ENCODE measurements around the gene RALGAPA2.

The RALGAPA2 gene

GRCh38 chr20:20712474-20713243 is at the start of gene RALGAPA2:
Gene RALGAPA2, minus strand, starts transcription at chr20:20712644. Its CDS starts 164 bp downstream, at chr20:20712480.
- peak; percentile 91 to 93 for DNase-seq (ENCODE audit: low read depth in 2 of 2, low spot score in 1 of 2)

GRCh38 chr20:20761301-20761700 is 48.9 kb upstream of the RALGAPA2 start:
- no peak for DNase-seq (ENCODE audit: low read depth in 2 of 2, low spot score in 1 of 2)

GRCh38 chr20:20759132-20759531 is 46.7 kb upstream of the RALGAPA2 start:
- no peak for DNase-seq (ENCODE audit: low read depth in 2 of 2, low spot score in 1 of 2)

GRCh38 chr20:20755674-20756319 is 43.4 kb upstream of the RALGAPA2 start:
- DNase-seq (ENCODE audit: low read depth in 2 of 2, low spot score in 1 of 2), result no peak

GRCh38 chr20:20755231-20755630 is 42.8 kb upstream of the RALGAPA2 start:
- no peak for DNase-seq (ENCODE audit: low read depth in 2 of 2, low spot score in 1 of 2)

GRCh38 chr20:20754714-20755113 is 42.3 kb upstream of the RALGAPA2 start:
- DNase-seq (ENCODE audit: low read depth in 2 of 2, low spot score in 1 of 2), result no peak

- DNase-seq (ENCODE audit: low read depth in 2 of 2, low spot score in 1 of 2), result no peak
These were observed 40.3 kb upstream of the RALGAPA2 start for GRCh38 chr20:20752712-20753111.

- no peak for DNase-seq (ENCODE audit: low read depth in 2 of 2, low spot score in 1 of 2)
These were observed 34.9 kb upstream of the RALGAPA2 start for GRCh38 chr20:20747298-20747697.

GRCh38 chr20:20744170-20744725 is 31.8 kb upstream of the RALGAPA2 start:
- no peak for DNase-seq (ENCODE audit: low read depth in 2 of 2, low spot score in 1 of 2)

GRCh38 chr20:20743511-20744169 is 31.2 kb upstream of the RALGAPA2 start:
- DNase-seq (ENCODE audit: low read depth in 2 of 2, low spot score in 1 of 2), result no peak

GRCh38 chr20:20741087-20742045 is 28.9 kb upstream of the RALGAPA2 start:
- no peak for DNase-seq (ENCODE audit: low read depth in 2 of 2, low spot score in 1 of 2)

- no peak for DNase-seq (ENCODE audit: low read depth in 2 of 2, low spot score in 1 of 2)
These were observed 28.1 kb upstream of the RALGAPA2 start for GRCh38 chr20:20740541-20740940.

- no peak for DNase-seq (ENCODE audit: low read depth in 2 of 2, low spot score in 1 of 2)
These were observed 24.7 kb upstream of the RALGAPA2 start for GRCh38 chr20:20737158-20737557.

GRCh38 chr20:20736303-20736702 is 23.9 kb upstream of the RALGAPA2 start:
- no peak for DNase-seq (ENCODE audit: low read depth in 2 of 2, low spot score in 1 of 2)

- DNase-seq (ENCODE audit: low read depth in 2 of 2, low spot score in 1 of 2), result no peak
These were observed 22.1 kb upstream of the RALGAPA2 start for GRCh38 chr20:20734475-20734948.

- DNase-seq (ENCODE audit: low read depth in 2 of 2, low spot score in 1 of 2), result no peak
These were observed 21.5 kb upstream of the RALGAPA2 start for GRCh38 chr20:20733943-20734342.

GRCh38 chr20:20732641-20733040 is 20.2 kb upstream of the RALGAPA2 start:
- DNase-seq (ENCODE audit: low read depth in 2 of 2, low spot score in 1 of 2), result no peak

- DNase-seq (ENCODE audit: low read depth in 2 of 2, low spot score in 1 of 2), result no peak
These were observed 19.5 kb upstream of the RALGAPA2 start for GRCh38 chr20:20731945-20732296.

GRCh38 chr20:20731000-20731944 is 18.8 kb upstream of the RALGAPA2 start:
- DNase-seq (ENCODE audit: low read depth in 2 of 2, low spot score in 1 of 2), result no peak
